Muscle layer of colon (tissue), 2 donors: ENCODE data around the gene ZNF785.
"Not testable (repeated sequence)": the region's sequence is repeated elsewhere in the genome, so short reads cannot be mapped to it uniquely, and the experiment has no call there.

Experiments
- H3K27ac ChIP-seq: one replicate; pipeline ENCODE4 v1.7.0; 2013; ENCODE audit warnings: low read depth, mild to moderate bottlenecking, low read length, moderate library complexity
- H3K27me3 ChIP-seq, 2 donors: one replicate each; pipeline ENCODE4 v1.7.0; 2013; ENCODE audit warnings: low read length in 2 of 2, mild to moderate bottlenecking in 2 of 2; ENCODE audit not compliant: insufficient read depth in 2 of 2, control insufficient read depth in 1 of 2
- H3K36me3 ChIP-seq: one replicate; pipeline ENCODE4 v1.7.0; 2013; ENCODE audit warnings: mild to moderate bottlenecking, low read length; ENCODE audit not compliant: insufficient read depth
- H3K4me1 ChIP-seq: one replicate; pipeline ENCODE4 v1.7.0; 2013; ENCODE audit warnings: mild to moderate bottlenecking, low read length; ENCODE audit not compliant: insufficient read depth
- H3K4me3 ChIP-seq, 2 donors: one replicate each; pipeline ENCODE4 v1.7.0; 2013; ENCODE audit warnings: low read length in 2 of 2, low read depth in 1 of 2, mild to moderate bottlenecking in 1 of 2, moderate library complexity in 1 of 2
- H3K9ac ChIP-seq: one replicate; pipeline ENCODE4 v1.7.0; 2013; ENCODE audit warnings: low read length
- H3K9me3 ChIP-seq: one replicate; pipeline ENCODE4 v1.7.0; 2013; ENCODE audit warnings: mild to moderate bottlenecking, low read length
- donor health status: abdominal sarcoma.
- donor health status: Adenocarcinoma of cecum.

ZNF785 gene

GRCh38 chr16:30600215-30600614 lies 14.7 kb upstream of the ZNF785 start:
- Histone ChIP-seq H3K4me3 (no peak overlapping the region), H3K27me3 (no peaks in the 10 kb centered on the region), H3K36me3 (peaks cover 24% of the 10 kb centered on the region), H3K9me3 (no peaks in the 10 kb centered on the region), H3K27ac (no peak overlapping the region), H3K4me1 (peaks cover 10% of the 10 kb centered on the region), H3K9ac (no peak overlapping the region)

- H3K36me3 ChIP-seq, result no peaks in the 10 kb centered on the region
- no peaks in the 10 kb centered on the region for H3K27me3 ChIP-seq
- no peak overlapping the region for H3K9ac ChIP-seq
- H3K27ac ChIP-seq, result no peak overlapping the region
- no peaks in the 10 kb centered on the region for H3K9me3 ChIP-seq
- no peak overlapping the region for H3K4me3 ChIP-seq
- no peaks in the 10 kb centered on the region for H3K4me1 ChIP-seq
These were observed 7.4 kb upstream of the ZNF785 start for GRCh38 chr16:30592871-30593270.

GRCh38 chr16:30590869-30591268 lies 5.4 kb upstream of the ZNF785 start:
- H3K27me3 ChIP-seq, H3K4me3 ChIP-seq, H3K27ac ChIP-seq, H3K9me3 ChIP-seq, H3K4me1 ChIP-seq, H3K9ac ChIP-seq, H3K36me3 ChIP-seq: not testable (repeated sequence)

GRCh38 chr16:30589582-30589981 lies 4.1 kb upstream of the ZNF785 start:
- not testable (repeated sequence) for H3K9ac ChIP-seq, H3K9me3 ChIP-seq, H3K27me3 ChIP-seq, H3K4me1 ChIP-seq, H3K4me3 ChIP-seq, H3K27ac ChIP-seq, H3K36me3 ChIP-seq

- Histone ChIP-seq H3K27ac (no peak overlapping the region), H3K27me3 (no peaks in the 10 kb centered on the region), H3K4me1 (peaks cover 14% of the 10 kb centered on the region), H3K36me3 (no peaks in the 10 kb centered on the region), H3K9ac (no peak overlapping the region), H3K9me3 (no peaks in the 10 kb centered on the region), H3K4me3 (no peak overlapping the region)
These were observed 3.2 kb upstream of the ZNF785 start for GRCh38 chr16:30588651-30589050.

- peak overlapping the region; percentile 83 for H3K27ac ChIP-seq
- H3K36me3 ChIP-seq, result peaks cover 18% of the 10 kb centered on the region
- peak overlapping the region; percentile 54 for H3K9ac ChIP-seq
- peak overlapping the region; percentile 47 to 96 for H3K4me3 ChIP-seq
- H3K9me3 ChIP-seq, result no peaks in the 10 kb centered on the region
- H3K4me1 ChIP-seq, result peaks cover 20% of the 10 kb centered on the region
- H3K27me3 ChIP-seq, result no peaks in the 10 kb centered on the region
These were observed 486 bp downstream of the ZNF785 start for GRCh38 chr16:30585022-30585399.

- Histone ChIP-seq H3K9me3 (no peaks in the 10 kb centered on the region), H3K4me3 (no peak overlapping the region), H3K27ac (no peak overlapping the region), H3K27me3 (no peaks in the 10 kb centered on the region), H3K9ac (no peak overlapping the region), H3K4me1 (peaks cover 20% of the 10 kb centered on the region), H3K36me3 (peaks cover 26% of the 10 kb centered on the region)
These were observed 2.7 kb downstream of the ZNF785 start for GRCh38 chr16:30582611-30583340.

GRCh38 chr16:30581457-30581856 lies 4.0 kb downstream of the ZNF785 start:
- peaks cover 20% of the 10 kb centered on the region for H3K4me1 ChIP-seq
- no peaks in the 10 kb centered on the region for H3K9me3 ChIP-seq
- no peak overlapping the region for H3K4me3 ChIP-seq
- no peaks in the 10 kb centered on the region for H3K27me3 ChIP-seq
- H3K27ac ChIP-seq, result no peak overlapping the region
- H3K36me3 ChIP-seq, result peaks cover 26% of the 10 kb centered on the region
- H3K9ac ChIP-seq, result no peak overlapping the region

- H3K36me3 ChIP-seq, result peaks cover 8% of the 10 kb centered on the region
- H3K9ac ChIP-seq, result no peak overlapping the region
- H3K27ac ChIP-seq, result no peak overlapping the region
- no peaks in the 10 kb centered on the region for H3K9me3 ChIP-seq
- no peak overlapping the region for H3K4me3 ChIP-seq
- H3K27me3 ChIP-seq, result no peaks in the 10 kb centered on the region
- peaks cover 11% of the 10 kb centered on the region for H3K4me1 ChIP-seq
These were observed 10.8 kb downstream of the ZNF785 start for GRCh38 chr16:30574678-30575077.

GRCh38 chr16:30571445-30572322 lies 13.8 kb downstream of the ZNF785 start, which contains the start of gene ZNF688:
Gene ZNF688 (minus strand): TSS chr16:30571714. CDS start chr16:30571629, 85 bp downstream.
- Histone ChIP-seq H3K27ac (peak within 1 kb of the TSS; percentile 97), H3K27me3 (no peaks in the 10 kb centered on the region), H3K9me3 (no peaks in the 10 kb centered on the region), H3K4me3 (peak within 1 kb of the TSS; percentile 80 to 91), H3K4me1 (peaks cover 11% of the 10 kb centered on the region), H3K9ac (peak within 1 kb of the TSS; percentile 80), H3K36me3 (no peaks in the 10 kb centered on the region)

- Histone ChIP-seq H3K9me3 (no peaks in the 10 kb centered on the region), H3K27ac (peak overlapping the region; percentile 97), H3K27me3 (no peaks in the 10 kb centered on the region), H3K4me1 (peaks cover 11% of the 10 kb centered on the region), H3K36me3 (no peaks in the 10 kb centered on the region), H3K4me3 (peak overlapping the region; percentile 80 to 91), H3K9ac (peak overlapping the region; percentile 80)
These were observed 14.7 kb downstream of the ZNF785 start for GRCh38 chr16:30570636-30571444.
